Caco-2 (cell line): ENCODE data around the gene GRAMD1A. TPM values are rescaled to one million over a fixed set of nuclear protein-coding genes. Genes with fewer than 3 reads are reported as not detected.

Experiments
- BruUV-seq: library from RNA; stranded (reverse); fragments of 400-500 nt; replicated peaks from 2 replicates; lab custom pipeline; 2021; lab: Mats Ljungman, UMichigan
- CTCF ChIA-PET: fragments of 300-600 bp; sonication (Branson Sonifier 250); formaldehyde crosslinking; loops from one replicate; lab custom pipeline; 2022; ENCODE audit warnings: antibody characterized with exemption; lab: Charles Lee
- POLR2A ChIA-PET: fragments of 300-600 bp; sonication (Branson Sonifier 250); formaldehyde crosslinking; loops from one replicate; lab custom pipeline; 2022; ENCODE audit warnings: antibody characterized with exemption; lab: Charles Lee
- DNase-seq, 2 experiments: peaks; one replicate each; pipeline versions ENCODE4 v3.0.0 to v3.0.0-alpha.2; 2020 to 2022
- H3K27me3 ChIP-seq: replicated peaks from 2 replicates; pipeline ENCODE4 v1.6.0; 2011; ENCODE audit warnings: low read length; ENCODE audit not compliant: control insufficient read depth, insufficient read depth
- H3K36me3 ChIP-seq: 2 replicates; pipeline ENCODE4 v1.5.1; 2011; ENCODE audit warnings: low read length; ENCODE audit not compliant: control insufficient read depth, insufficient read depth
- H3K4me1 ChIP-seq: fragments of 250-450 bp; sonication (Bioruptor Pico); 2 replicates; pipeline ENCODE4 v1.5.1; 2020; ENCODE audit warnings: mild to moderate bottlenecking
- H3K4me3 ChIP-seq: 2 replicates; pipeline ENCODE4 v1.5.1; 2011; ENCODE audit warnings: low read depth, mild to moderate bottlenecking, control low read depth, low read length
- H3K9me3 ChIP-seq: fragments of 250-450 bp; sonication (Bioruptor Pico); 2 replicates; pipeline ENCODE4 v1.5.1; 2020; ENCODE audit warnings: mild to moderate bottlenecking, moderate library complexity
- H3K27ac Mint-ChIP-seq: one replicate; pipeline ENCODE4 v1.8.0; 2022; ENCODE audit warnings: mixed read lengths; ENCODE audit not compliant: unreplicated experiment
- H3K27me3 Mint-ChIP-seq: one replicate; pipeline ENCODE4 v1.8.0; 2022; ENCODE audit warnings: mixed read lengths; ENCODE audit not compliant: insufficient read depth, unreplicated experiment
- H3K36me3 Mint-ChIP-seq: one replicate; pipeline ENCODE4 v1.8.0; 2022; ENCODE audit warnings: mild to moderate bottlenecking, mixed read lengths; ENCODE audit not compliant: insufficient read depth, unreplicated experiment
- H3K4me1 Mint-ChIP-seq: one replicate; pipeline ENCODE4 v1.8.0; 2022; ENCODE audit warnings: low read depth, mixed read lengths; ENCODE audit not compliant: unreplicated experiment
- H3K4me3 Mint-ChIP-seq: one replicate; pipeline ENCODE4 v1.8.0; 2022; ENCODE audit warnings: mild to moderate bottlenecking, moderate library complexity, mixed read lengths; ENCODE audit not compliant: unreplicated experiment
- H3K9me3 Mint-ChIP-seq: one replicate; pipeline ENCODE4 v1.8.0; 2022; ENCODE audit warnings: mixed read lengths; ENCODE audit not compliant: unreplicated experiment
- intact Hi-C: fragments of 100-400 bp; cut with micrococcal nuclease; formaldehyde crosslinking; loops from one replicate; pipeline ENCODE4 v1.10.0; 2022; ENCODE audit not compliant: unreplicated experiment
- total RNA-seq: library from RNA; stranded (reverse); gene quantifications from 2 replicates; pipeline ENCODE4 v1.2.3, GENCODE V29; 2022
- TF ChIP-seq, protein P1 (sequence below), 2 experiments: fragments of 200-600 bp in 1 of 2; IDR thresholded peaks; 1 replicate in 1 of 2; 2 replicates in 1 of 2; pipeline versions ENCODE4 v1.5.1 to v1.8.0; 2011 to 2022; ENCODE audit warnings: antibody characterized with exemption in 1 of 2, control low read depth in 1 of 2, inconsistent platforms in 1 of 2, low read depth in 1 of 2, low read length in 1 of 2, mild to moderate bottlenecking in 1 of 2, moderate library complexity in 1 of 2; ENCODE audit not compliant: insufficient read depth in 1 of 2, severe bottlenecking in 1 of 2, unreplicated experiment in 1 of 2

GRAMD1A gene
- total RNA-seq, 1 experiment from 2014 or later = 110 TPM

DNA sequence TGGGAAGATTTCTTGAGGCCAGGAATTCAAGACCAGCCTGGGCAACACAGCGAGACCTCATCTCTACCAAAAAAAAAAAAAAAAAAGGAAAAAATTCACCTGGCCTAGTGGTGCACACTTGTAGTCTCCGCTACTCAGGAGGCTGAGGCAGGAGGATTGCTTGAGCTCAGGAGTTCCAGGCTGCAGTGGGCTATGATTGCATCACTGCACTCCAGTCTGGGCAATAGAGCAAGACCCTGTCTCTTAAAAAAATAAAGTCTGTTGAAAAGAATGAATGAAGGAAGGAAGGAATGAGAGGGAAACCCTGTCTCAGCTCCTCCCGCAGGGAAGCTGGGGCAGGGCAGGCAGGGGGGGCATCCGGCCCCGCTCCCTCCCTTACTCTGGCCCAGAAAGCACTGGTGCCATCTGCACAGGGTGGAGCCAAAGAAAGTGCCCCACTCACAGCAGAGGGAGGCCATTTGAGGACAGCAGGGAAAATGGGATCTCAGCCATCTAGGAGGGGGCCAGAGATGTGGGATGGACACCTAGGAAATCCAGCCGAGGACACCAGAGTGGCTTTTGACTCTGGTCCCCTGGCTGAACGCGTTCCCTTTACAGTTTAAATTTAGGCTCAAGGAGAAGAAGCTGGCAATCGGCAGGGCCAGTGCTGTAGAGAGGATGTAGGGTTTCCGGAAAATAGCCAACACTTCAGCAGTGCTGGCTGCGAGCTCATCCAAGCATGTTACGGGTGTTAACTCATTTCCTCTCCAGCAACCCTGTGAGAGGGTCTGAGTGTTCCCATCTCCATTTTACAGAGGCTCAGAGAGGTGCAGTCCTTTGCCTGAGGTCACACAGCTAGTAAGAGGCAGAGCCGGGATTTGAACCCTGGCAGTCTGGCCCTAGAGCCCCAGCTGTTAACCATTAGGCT, 37.8 kb downstream of the GRAMD1A start:
- H3K9me3 ChIP-seq = no peaks in the 10 kb centered on the region
- H3K4me3 ChIP-seq = no peak overlapping the region
- H3K4me1 ChIP-seq = peaks cover 23% of the 10 kb centered on the region
- Mint-ChIP-seq H3K4me3 (no peak overlapping the region), H3K27ac (no peak overlapping the region), H3K9me3 (no peaks in the 10 kb centered on the region), H3K27me3 (no peaks in the 10 kb centered on the region), H3K4me1 (peaks cover 22% of the 10 kb centered on the region), H3K36me3 (peaks cover 11% of the 10 kb centered on the region)
- intact Hi-C loops = no loop called here
- no TSS peak for BruUV-seq
- TF ChIP-seq, protein P1, sequence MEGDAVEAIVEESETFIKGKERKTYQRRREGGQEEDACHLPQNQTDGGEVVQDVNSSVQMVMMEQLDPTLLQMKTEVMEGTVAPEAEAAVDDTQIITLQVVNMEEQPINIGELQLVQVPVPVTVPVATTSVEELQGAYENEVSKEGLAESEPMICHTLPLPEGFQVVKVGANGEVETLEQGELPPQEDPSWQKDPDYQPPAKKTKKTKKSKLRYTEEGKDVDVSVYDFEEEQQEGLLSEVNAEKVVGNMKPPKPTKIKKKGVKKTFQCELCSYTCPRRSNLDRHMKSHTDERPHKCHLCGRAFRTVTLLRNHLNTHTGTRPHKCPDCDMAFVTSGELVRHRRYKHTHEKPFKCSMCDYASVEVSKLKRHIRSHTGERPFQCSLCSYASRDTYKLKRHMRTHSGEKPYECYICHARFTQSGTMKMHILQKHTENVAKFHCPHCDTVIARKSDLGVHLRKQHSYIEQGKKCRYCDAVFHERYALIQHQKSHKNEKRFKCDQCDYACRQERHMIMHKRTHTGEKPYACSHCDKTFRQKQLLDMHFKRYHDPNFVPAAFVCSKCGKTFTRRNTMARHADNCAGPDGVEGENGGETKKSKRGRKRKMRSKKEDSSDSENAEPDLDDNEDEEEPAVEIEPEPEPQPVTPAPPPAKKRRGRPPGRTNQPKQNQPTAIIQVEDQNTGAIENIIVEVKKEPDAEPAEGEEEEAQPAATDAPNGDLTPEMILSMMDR (IDR thresholded peaks at IDR 0.05; ENCODE audit: insufficient read depth in 1 of 2, low read depth in 1 of 2, low read length in 1 of 2, severe bottlenecking in 1 of 2, unreplicated experiment in 1 of 2) = no peak
- no peaks in the 10 kb centered on the region; the same call in 1 of the 2 replicates for H3K36me3 ChIP-seq
- no peak for DNase-seq
- ChIA-PET POLR2A (no interaction called here), CTCF (no interaction called here)
- no peaks in the 10 kb centered on the region for H3K27me3 ChIP-seq

DNA sequence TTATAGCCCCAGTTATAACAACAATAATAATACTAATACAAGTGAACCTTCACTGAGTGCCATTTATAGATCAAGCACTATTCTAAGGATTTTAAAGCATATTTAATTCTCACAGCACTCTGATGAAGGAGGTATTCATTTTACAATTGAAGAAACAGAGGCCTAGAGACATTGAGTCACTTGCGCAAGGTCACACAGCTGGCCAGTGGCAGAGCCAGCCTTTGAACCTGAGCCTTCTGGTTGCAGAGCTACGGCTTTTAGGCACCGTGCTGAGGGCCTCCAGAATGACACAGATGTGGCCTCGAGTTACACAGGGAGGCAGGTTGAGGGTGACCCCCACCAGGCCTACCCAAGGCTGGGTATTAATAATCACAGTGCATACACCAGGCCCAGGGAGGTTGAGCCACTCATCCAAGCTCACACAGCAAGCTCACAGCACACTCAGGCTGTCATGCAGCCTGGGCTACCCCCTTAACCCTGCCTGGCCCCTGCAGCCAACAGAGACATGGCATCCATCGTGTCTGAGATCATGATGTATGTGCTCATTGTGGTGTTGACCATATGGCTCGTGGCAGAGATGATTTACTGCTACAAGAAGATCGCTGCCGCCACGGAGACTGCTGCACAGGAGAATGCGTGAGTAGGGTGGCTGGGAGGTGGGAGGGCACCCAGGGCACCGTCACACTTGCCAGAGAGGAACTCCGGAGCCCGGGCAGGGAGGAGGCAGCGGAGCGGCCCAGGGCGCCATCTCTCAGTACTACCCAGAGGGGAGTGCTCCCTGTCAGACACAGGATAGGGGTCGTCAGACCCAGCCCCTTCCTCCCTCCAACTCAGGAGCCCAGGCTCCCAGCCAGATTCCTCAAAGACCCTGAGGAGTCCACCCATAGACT, 38.7 kb downstream of the GRAMD1A start:
- Mint-ChIP-seq H3K27me3 (no peaks in the 10 kb centered on the region), H3K27ac (no peak overlapping the region), H3K36me3 (peaks cover 17% of the 10 kb centered on the region), H3K4me3 (no peak overlapping the region), H3K4me1 (peaks cover 25% of the 10 kb centered on the region), H3K9me3 (no peaks in the 10 kb centered on the region)
- CTCF ChIA-PET = no interaction called here
- DNase-seq = no peak
- POLR2A ChIA-PET = no interaction called here
- H3K36me3 ChIP-seq = no peaks in the 10 kb centered on the region; the same call in 1 of the 2 replicates
- H3K9me3 ChIP-seq = no peaks in the 10 kb centered on the region
- BruUV-seq = no TSS peak
- no peaks in the 10 kb centered on the region for H3K27me3 ChIP-seq
- TF ChIP-seq, protein P1 (IDR thresholded peaks at IDR 0.05; ENCODE audit: insufficient read depth in 1 of 2, low read depth in 1 of 2, low read length in 1 of 2, severe bottlenecking in 1 of 2, unreplicated experiment in 1 of 2) = no peak
- no peak overlapping the region for H3K4me3 ChIP-seq
- H3K4me1 ChIP-seq = peaks cover 32% of the 10 kb centered on the region
- intact Hi-C loops = no loop called here
